Bronchial epithelial cell (primary cell): Measurements from ENCODE around the gene WDR74. TPM values are rescaled to one million over a fixed set of nuclear protein-coding genes. Genes with fewer than 3 reads are reported as not detected.

Experiments used
- DNase-seq: peaks from one replicate; pipeline ENCODE4 v3.0.0-alpha.2; 2010; ENCODE audit warnings: low read depth
- FAIRE-seq: peaks from 2 replicates; lab custom pipeline; 2011; peaks lifted over from hg19 to GRCh38; lab: Jason Lieb, UNC
- H3K27me3 ChIP-seq: 2 replicates; pipeline ENCODE4 v1.5.1; 2011; ENCODE audit warnings: low read length; ENCODE audit not compliant: control insufficient read depth, insufficient read depth
- H3K36me3 ChIP-seq: 2 replicates; pipeline ENCODE4 v1.5.1; 2011; ENCODE audit warnings: low read length; ENCODE audit not compliant: control insufficient read depth, insufficient read depth
- H3K4me3 ChIP-seq: 2 replicates; pipeline ENCODE4 v1.5.1; 2011; ENCODE audit warnings: mild to moderate bottlenecking, low read depth, low read length, control low read depth
- total RNA-seq: library from RNA; depleted of rRNA; stranded (reverse); fragments of >200 nt; gene quantifications from 2 replicates; pipeline ENCODE4 v1.2.1, GENCODE V29; 2014
- TF ChIP-seq, protein P1 (sequence below): IDR thresholded peaks from 2 replicates; pipeline ENCODE4 v1.5.1; 2011; ENCODE audit warnings: mild to moderate bottlenecking, moderate library complexity, low read length, control low read depth, inconsistent platforms; ENCODE audit not compliant: insufficient read depth, severe bottlenecking

Gene WDR74
- total RNA-seq, 1 donor from 2014 or later = 113 TPM

DNA sequence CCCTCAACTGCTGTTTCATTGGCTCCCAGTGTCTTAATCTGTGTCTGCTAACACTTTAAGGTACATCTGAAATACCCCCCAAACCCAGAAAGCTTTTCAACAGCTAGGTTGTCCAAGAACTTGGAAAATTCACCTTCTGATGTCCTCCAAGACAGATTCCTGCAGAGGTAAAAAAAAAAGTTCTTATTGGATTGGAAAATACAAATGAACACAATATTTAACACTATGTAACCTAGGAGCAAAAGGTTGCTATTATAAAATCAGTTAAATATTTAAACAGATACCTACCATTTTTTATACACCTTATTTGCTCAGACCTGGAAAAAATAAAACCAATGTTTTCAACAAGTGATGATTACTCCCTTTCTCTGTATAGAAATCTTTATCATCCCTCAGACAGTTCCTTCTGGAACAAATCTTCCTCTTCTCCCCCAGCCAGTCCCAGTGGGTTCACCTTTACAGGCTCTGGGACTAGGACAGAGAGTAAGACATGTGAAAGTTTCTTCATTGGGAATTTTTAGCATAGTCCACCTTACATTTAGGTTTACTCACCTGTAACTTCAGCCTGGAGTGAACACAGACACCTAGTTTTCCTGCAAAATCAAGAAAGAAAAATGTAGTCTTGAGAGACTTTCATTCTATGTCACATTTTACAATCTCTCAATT is 13.3 kb upstream of the WDR74 start:
- Histone ChIP-seq H3K4me3 (no peak overlapping the region), H3K36me3 (peaks cover 21% of the 10 kb centered on the region), H3K27me3 (no peaks in the 10 kb centered on the region)
- DNase-seq = no peak
- TF ChIP-seq, protein P1, sequence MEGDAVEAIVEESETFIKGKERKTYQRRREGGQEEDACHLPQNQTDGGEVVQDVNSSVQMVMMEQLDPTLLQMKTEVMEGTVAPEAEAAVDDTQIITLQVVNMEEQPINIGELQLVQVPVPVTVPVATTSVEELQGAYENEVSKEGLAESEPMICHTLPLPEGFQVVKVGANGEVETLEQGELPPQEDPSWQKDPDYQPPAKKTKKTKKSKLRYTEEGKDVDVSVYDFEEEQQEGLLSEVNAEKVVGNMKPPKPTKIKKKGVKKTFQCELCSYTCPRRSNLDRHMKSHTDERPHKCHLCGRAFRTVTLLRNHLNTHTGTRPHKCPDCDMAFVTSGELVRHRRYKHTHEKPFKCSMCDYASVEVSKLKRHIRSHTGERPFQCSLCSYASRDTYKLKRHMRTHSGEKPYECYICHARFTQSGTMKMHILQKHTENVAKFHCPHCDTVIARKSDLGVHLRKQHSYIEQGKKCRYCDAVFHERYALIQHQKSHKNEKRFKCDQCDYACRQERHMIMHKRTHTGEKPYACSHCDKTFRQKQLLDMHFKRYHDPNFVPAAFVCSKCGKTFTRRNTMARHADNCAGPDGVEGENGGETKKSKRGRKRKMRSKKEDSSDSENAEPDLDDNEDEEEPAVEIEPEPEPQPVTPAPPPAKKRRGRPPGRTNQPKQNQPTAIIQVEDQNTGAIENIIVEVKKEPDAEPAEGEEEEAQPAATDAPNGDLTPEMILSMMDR = no peak
- no peak for FAIRE-seq

DNA sequence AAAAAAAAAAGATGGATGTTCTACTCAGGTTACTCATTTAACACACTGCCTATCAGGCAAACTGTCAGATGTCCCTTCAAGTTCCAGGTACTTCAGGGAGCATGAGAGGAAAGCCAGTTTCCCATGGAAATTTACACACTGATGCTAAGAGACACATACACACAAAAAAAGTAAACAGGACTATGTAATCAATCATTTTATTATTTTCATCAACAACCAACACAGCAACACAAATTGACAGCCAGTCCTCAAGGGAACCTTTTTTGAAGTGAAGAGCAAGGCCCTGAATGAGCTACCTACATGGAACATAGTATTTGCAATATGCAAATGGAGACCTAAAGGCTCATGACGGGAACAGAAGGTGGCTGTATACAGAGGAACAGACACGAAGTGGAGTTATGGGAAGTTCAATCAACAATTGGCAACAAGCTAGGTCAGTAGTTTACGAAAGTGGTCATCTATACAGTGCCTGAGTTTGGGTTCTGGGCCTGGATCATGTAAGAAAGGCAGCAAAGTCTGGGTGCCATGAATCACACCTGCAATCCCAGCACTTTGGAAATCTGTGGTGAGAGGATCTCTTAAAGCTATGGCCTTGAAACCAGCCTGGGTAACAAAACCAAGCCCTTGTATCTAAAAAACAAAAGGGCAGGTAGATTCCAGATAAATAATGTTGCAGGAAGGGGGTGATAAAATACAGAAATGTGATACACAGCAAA is 12.6 kb upstream of the WDR74 start:
- Histone ChIP-seq H3K4me3 (no peak overlapping the region), H3K27me3 (no peaks in the 10 kb centered on the region), H3K36me3 (peaks cover 21% of the 10 kb centered on the region)
- TF ChIP-seq, protein P1 = no peak
- FAIRE-seq = no peak
- no peak for DNase-seq

DNA sequence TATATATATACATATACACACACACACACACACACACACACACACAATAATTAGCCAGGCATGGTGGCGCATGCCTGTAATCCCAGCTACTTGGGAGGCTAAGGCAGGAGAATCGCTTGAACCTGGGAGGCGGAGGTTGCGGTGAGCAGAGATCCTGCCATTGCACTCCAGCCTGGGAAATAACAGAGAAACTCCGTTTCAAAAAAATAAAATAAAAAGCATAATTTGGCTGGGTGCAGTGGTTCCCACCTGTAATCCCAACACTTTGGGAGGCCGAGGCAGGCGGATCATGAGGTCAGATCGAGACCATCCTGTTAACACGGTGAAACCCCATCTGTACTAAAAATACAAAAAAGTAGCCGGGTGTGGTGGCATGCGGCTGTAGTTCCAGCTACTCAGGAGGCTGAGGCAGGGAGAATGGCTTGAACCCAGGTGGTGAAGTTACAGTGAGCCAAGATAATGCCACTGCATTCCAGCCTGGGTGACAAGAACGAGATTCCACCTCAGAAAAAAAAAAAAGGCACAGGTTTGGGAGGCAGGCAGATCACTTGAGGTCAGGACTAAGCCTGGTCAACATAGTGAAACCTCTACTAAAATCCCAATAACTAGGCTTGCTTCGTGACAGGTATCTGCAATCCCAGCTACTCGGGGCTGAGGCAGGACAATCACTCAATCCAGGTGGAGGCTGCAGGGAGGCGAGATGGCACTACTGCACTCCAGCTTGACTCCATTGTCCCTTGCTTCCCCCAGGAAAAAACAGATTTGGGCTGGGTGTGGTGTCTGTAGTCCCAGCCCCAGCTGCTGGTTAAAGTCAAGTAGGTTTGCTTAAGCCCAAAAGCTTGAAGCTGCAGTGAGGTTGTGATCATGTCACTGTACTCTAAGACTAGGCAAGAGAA is 11.8 kb upstream of the WDR74 start:
- TF ChIP-seq, protein P1 = no peak
- Histone ChIP-seq H3K36me3 (peaks cover 21% of the 10 kb centered on the region), H3K4me3 (no peak overlapping the region), H3K27me3 (no peaks in the 10 kb centered on the region)
- DNase-seq (no peak), FAIRE-seq (no peak)

DNA sequence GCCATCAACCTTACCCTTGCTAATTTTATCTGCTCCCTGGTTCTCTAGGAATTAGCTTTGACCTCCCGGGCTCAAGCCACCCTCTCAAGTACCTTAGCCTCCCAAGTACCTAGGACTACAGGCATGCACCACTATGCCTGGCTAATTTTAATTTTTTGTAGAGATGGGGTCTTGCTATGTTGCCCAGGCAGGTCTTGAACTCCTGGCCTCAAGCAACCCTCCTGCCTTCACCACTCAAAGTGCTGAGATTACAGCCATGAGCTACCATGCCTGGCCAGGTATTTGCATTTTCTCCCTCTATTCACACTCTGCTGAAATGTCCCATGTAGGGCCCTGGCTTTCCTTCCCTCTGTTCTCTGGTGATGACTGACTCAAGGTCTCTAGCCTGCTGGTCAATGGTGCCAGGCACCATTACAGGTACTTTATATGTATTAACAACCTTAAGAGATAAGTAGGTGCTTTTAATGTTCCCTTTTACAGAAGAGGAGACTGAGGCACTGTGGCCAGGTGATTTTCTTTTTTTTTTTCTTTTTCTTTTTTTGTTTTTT is 8.5 kb upstream of the WDR74 start:
- FAIRE-seq (no peak), DNase-seq (no peak)
- H3K27me3 ChIP-seq = no peaks in the 10 kb centered on the region
- TF ChIP-seq, protein P1 = no peak
- H3K36me3 ChIP-seq = peaks cover 6% of the 10 kb centered on the region
- no peak overlapping the region for H3K4me3 ChIP-seq

DNA sequence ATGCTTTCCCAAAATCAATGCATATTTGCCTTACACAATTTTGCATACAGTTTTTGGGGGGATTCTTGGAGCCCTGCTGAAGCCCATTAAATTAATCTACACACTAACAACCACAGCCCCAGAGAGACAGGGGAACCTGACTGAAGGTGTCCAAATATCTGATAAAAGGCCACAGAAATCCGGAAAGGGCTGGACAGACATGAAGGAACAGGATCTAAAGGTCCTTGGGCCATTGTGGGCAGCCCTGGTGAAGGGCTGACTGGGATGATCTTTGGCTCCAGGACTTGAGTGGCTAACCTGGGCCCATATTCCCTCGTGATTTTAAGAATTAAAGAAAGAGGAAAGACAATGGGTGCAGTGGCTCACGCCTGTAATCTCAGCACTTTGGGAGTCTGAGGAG is 6.8 kb upstream of the WDR74 start:
- FAIRE-seq = no peak

More for the DNA sequence above, 6.8 kb upstream of the WDR74 start:
- H3K4me3 ChIP-seq = no peak overlapping the region
- TF ChIP-seq, protein P1 = no peak
- no peaks in the 10 kb centered on the region for H3K36me3 ChIP-seq
- no peak for DNase-seq
- no peaks in the 10 kb centered on the region for H3K27me3 ChIP-seq
